K562 (cell line): ENCODE results near the gene FAM83E. TPM values are rescaled to one million over a fixed set of nuclear protein-coding genes. Genes with fewer than 3 reads are reported as not detected.
A peak's percentile ranks its signal among the peaks of the same experiment; 100 is the strongest.

Experiments
- ARID1B ChIP-seq: fragments of 450-650 bp; IDR thresholded peaks from 2 replicates; pipeline ENCODE4 v1.6.1; 2016; ENCODE audit warnings: antibody characterized with exemption, mild to moderate bottlenecking, inconsistent platforms
- ASH1L ChIP-seq: fragments of 450-650 bp; IDR thresholded peaks from 2 replicates; pipeline ENCODE4 v1.6.1; 2018; ENCODE audit warnings: borderline replicate concordance, mild to moderate bottlenecking, low read depth; ENCODE audit not compliant: partially characterized antibody
- CBX8 ChIP-seq: fragments of 200-600 bp; sonication (generic); IDR thresholded peaks from 2 replicates; pipeline ENCODE4 v1.6.1; 2012; ENCODE audit warnings: borderline replicate concordance, mixed run types, low read depth, mild to moderate bottlenecking, moderate library complexity, mixed read lengths, low read length, control low read depth, inconsistent platforms; ENCODE audit not compliant: poor library complexity, severe bottlenecking; ENCODE audit errors: extremely low read depth
- CTBP1 ChIP-seq: fragments of 450-650 bp; IDR thresholded peaks from 2 replicates; pipeline ENCODE4 v1.6.1; 2016; ENCODE audit warnings: borderline replicate concordance
- FOSL1 ChIP-seq: fragments of 200-800 bp; sonication (Bioruptor generic); conservative IDR thresholded peaks from 2 replicates; pipeline ENCODE4 v1.6.1; 2016; ENCODE audit warnings: missing genetic modification characterization, missing compliant biosample characterization
- ILF3 ChIP-seq: fragments of 450-650 bp; IDR thresholded peaks from 2 replicates; pipeline ENCODE4 v1.6.1; 2018; ENCODE audit warnings: antibody characterized with exemption, mild to moderate bottlenecking, moderate library complexity, borderline replicate concordance
- JUN ChIP-seq, 2 experiments: sonication (generic) in 1 of 2; formaldehyde crosslinking in 1 of 2; IDR thresholded peaks; 2 replicates each; pipeline versions ENCODE4 v1.6.1 to v1.8.0; 2012 to 2022; ENCODE audit warnings: borderline replicate concordance in 2 of 2, mild to moderate bottlenecking in 2 of 2, improper control_type of control experiment in 1 of 2, low read depth in 1 of 2, low read length in 1 of 2, missing genetic modification reagents in 1 of 2
- JUND ChIP-seq, 2 experiments: IDR thresholded peaks; 2 replicates in 1 of 2; 3 replicates in 1 of 2; pipeline ENCODE4 v1.6.1; 2011; ENCODE audit warnings: borderline replicate concordance in 2 of 2, low read depth in 2 of 2, low read length in 2 of 2, improper control_type of control experiment in 1 of 2, missing biosample characterization in 1 of 2, missing genetic modification characterization in 1 of 2, missing genetic modification reagents in 1 of 2
- MEF2A ChIP-seq: IDR thresholded peaks from 2 replicates; pipeline ENCODE4 v1.6.1; 2011; ENCODE audit warnings: low read depth, mild to moderate bottlenecking, low read length, moderate library complexity; ENCODE audit not compliant: control insufficient read depth
- NR2C1 ChIP-seq, 2 experiments: fragments of 450-650 bp; IDR thresholded peaks; 2 replicates each; pipeline ENCODE4 v1.6.1; 2017; ENCODE audit warnings: mild to moderate bottlenecking in 2 of 2, antibody characterized with exemption in 1 of 2, inconsistent platforms in 1 of 2, missing compliant biosample characterization in 1 of 2, missing genetic modification characterization in 1 of 2
- OTX1 ChIP-seq: fragments of 450-650 bp; formaldehyde crosslinking; IDR thresholded peaks from 2 replicates; pipeline ENCODE4 v1.4.0; 2022; ENCODE audit warnings: mild to moderate bottlenecking
- RBM22 ChIP-seq: fragments of 200-400 bp; formaldehyde crosslinking; IDR thresholded peaks from 2 replicates; pipeline ENCODE4 v1.6.1; 2018; ENCODE audit warnings: low read length, low read depth; ENCODE audit not compliant: poor library complexity, severe bottlenecking
- RFX5 ChIP-seq: IDR thresholded peaks from 2 replicates; pipeline ENCODE4 v1.6.1; 2011; ENCODE audit warnings: low read depth, mild to moderate bottlenecking, improper control_type of control experiment, low read length
- STAT5A ChIP-seq: IDR thresholded peaks from 2 replicates; pipeline ENCODE4 v1.6.1; 2012; ENCODE audit warnings: low read length, inconsistent platforms, borderline replicate concordance
- TCF7 ChIP-seq: sonication (generic); IDR thresholded peaks from 2 replicates; pipeline ENCODE4 v1.6.1; 2016; ENCODE audit warnings: antibody characterized with exemption, borderline replicate concordance
- TSC22D4 ChIP-seq: fragments of 450-650 bp; IDR thresholded peaks from 2 replicates; pipeline ENCODE4 v1.6.1; 2016; ENCODE audit warnings: missing genetic modification characterization, missing biosample characterization, control low read depth
- ZBTB5 ChIP-seq: fragments of 450-650 bp; IDR thresholded peaks from 2 replicates; pipeline ENCODE4 v1.6.1; 2017; ENCODE audit warnings: antibody characterized with exemption
- ZFP30 ChIP-seq: fragments of 250-450 bp; sonication (Bioruptor Pico); IDR thresholded peaks from 2 replicates; pipeline ENCODE4 v1.8.0; 2022; ENCODE audit warnings: moderate library complexity, mild to moderate bottlenecking, inconsistent platforms, borderline replicate concordance
- ZNF140 ChIP-seq: fragments of 250-450 bp; sonication (Bioruptor Pico); IDR thresholded peaks from 2 replicates; pipeline ENCODE4 v1.8.0; 2021; ENCODE audit warnings: moderate library complexity, mild to moderate bottlenecking, inconsistent platforms
- ZNF253 ChIP-seq: fragments of 250-450 bp; sonication (Bioruptor Pico); conservative IDR thresholded peaks from 2 replicates; pipeline ENCODE4 v1.6.1; 2021; ENCODE audit warnings: mild to moderate bottlenecking
- ZNF507 ChIP-seq: conservative IDR thresholded peaks from 2 replicates; pipeline ENCODE4 v1.6.1; 2017; ENCODE audit warnings: missing genetic modification characterization, missing compliant biosample characterization
- ZNF518B ChIP-seq: fragments of 250-450 bp; sonication (Bioruptor Pico); IDR thresholded peaks from 2 replicates; pipeline ENCODE4 v1.5.0; 2021; ENCODE audit warnings: mild to moderate bottlenecking, moderate library complexity
- ZNF57 ChIP-seq: fragments of 450-650 bp; formaldehyde crosslinking; IDR thresholded peaks from 2 replicates; pipeline ENCODE4 v1.4.0; 2020; ENCODE audit warnings: mild to moderate bottlenecking, moderate library complexity
- polyA plus RNA-seq, 8 experiments: library from polyadenylated mRNA; depleted of rRNA in 4 of 8; stranded (reverse) in 5 of 8; unstranded in 3 of 8; fragments of >200 nt; fragmentation: Nextera tagmentation in 2 of 8; fragmentation: Illumina TruSeq in 1 of 8; extraction: Ambion mirVana in 2 of 8; extraction: Trizol in 1 of 8; gene quantifications; 2 replicates each; pipeline versions ENCODE4 v1.2.1 to v1.2.3, GENCODE V29; 2011 to 2014; ENCODE audit warnings: inconsistent platforms in 1 of 8, missing spikeins in 1 of 8
- total RNA-seq, 7 experiments: library from RNA; depleted of rRNA in 6 of 7; stranded (reverse); fragments of >200 nt in 6 of 7; fragmentation: Illumina TruSeq in 2 of 7; extraction: Trizol in 2 of 7; gene quantifications; 2 replicates each; pipeline versions ENCODE4 v1.2.1 to v1.2.3, GENCODE V29; 2011 to 2021; ENCODE audit warnings: low replicate concordance in 1 of 7

FAM83E gene
- total and polyA plus RNA-seq, 9 of the 15 experiments (the other 6 are each of a cell fraction or from before 2014, with no cell fraction given) = 0.15 to 0.87 (median 0.29) TPM; not detected in 4

GRCh38 chr19:48565090-48565489, 49.8 kb downstream of the FAM83E start (continued):
- TF ChIP-seq CBX8 (no peak), RBM22 (no peak), FOSL1 (tag) (peak; percentile 79), ZNF253 (CRISPR knock-in tag) (no peak), RFX5 (no peak), ARID1B (peak; percentile 61), CTBP1 (0 out of 2 replicates have a peak, but pooled peaks have one; percentile 20), NR2C1 (IDR thresholded peaks at IDR 0.05) (0 out of 2 replicates have a peak, but pooled peaks have one; percentile 19), NR2C1 (tag; IDR thresholded peaks at IDR 0.05) (no peak), ILF3 (no peak), TCF7 (no peak), STAT5A (no peak), ZBTB5 (no peak), ZNF518B (CRISPR knock-in tag) (no peak), ASH1L (no peak), ZFP30 (CRISPR knock-in tag) (no peak), JUND (IDR thresholded peaks at IDR 0.05; ENCODE audit: borderline replicate concordance, low read depth, low read length) (peak; percentile 81), JUND (tag; IDR thresholded peaks at IDR 0.05; ENCODE audit: borderline replicate concordance, low read depth, low read length) (peak; percentile 33; the same call in 1 of the 3 replicates), TSC22D4 (tag) (no peak), ZNF140 (CRISPR knock-in tag) (no peak), JUN (IDR thresholded peaks at IDR 0.05; ENCODE audit: borderline replicate concordance, low read depth, low read length) (0 out of 2 replicates have a peak, but pooled peaks have one; percentile 34), JUN (CRISPR knock-in tag; IDR thresholded peaks at IDR 0.05; ENCODE audit: borderline replicate concordance) (no peak), OTX1 (no peak), ZNF507 (tag) (no peak), ZNF57 (no peak), MEF2A (no peak)
